Common myeloid progenitor, CD34-positive (primary cell): ENCODE measurements around the gene NDUFA3.

ENCODE experiments used
- CTCF ChIA-PET: fragments of 350-600 bp; sonication (Branson Sonifier 250); formaldehyde crosslinking; loops from one replicate; lab custom pipeline; 2021; ENCODE audit warnings: antibody characterized with exemption; lab: Charles Lee
- POLR2A ChIA-PET: fragments of 350-600 bp; sonication (Branson Sonifier 250); formaldehyde crosslinking; loops from one replicate; lab custom pipeline; 2021; ENCODE audit warnings: antibody characterized with exemption; lab: Charles Lee
- DNase-seq, 3 donors: peaks; one replicate each; pipeline versions ENCODE4 v3.0.0 to v3.0.0-alpha.2; 2013
- H3K27ac ChIP-seq, 2 experiments: 1 replicate in 1 of 2; 2 replicates in 1 of 2; pipeline ENCODE4 v1.7.0; 2013; ENCODE audit warnings: inconsistent platforms in 2 of 2, low read length in 2 of 2, mild to moderate bottlenecking in 2 of 2, low read depth in 1 of 2, moderate library complexity in 1 of 2; ENCODE audit not compliant: severe bottlenecking in 2 of 2, insufficient read depth in 1 of 2, poor library complexity in 1 of 2
- H3K27me3 ChIP-seq, 5 experiments: replicated peaks in 2 of 5; 1 replicate in 3 of 5; 2 replicates in 2 of 5; pipeline versions ENCODE4 v1.6.1 to v1.7.0; 2013; ENCODE audit warnings: low read length in 4 of 5, mild to moderate bottlenecking in 2 of 5, moderate library complexity in 2 of 5, inconsistent platforms in 1 of 5; ENCODE audit not compliant: insufficient read depth in 5 of 5, control insufficient read depth in 4 of 5
- H3K36me3 ChIP-seq, 4 experiments: 1 replicate in 2 of 4; 2 replicates in 2 of 4; pipeline versions ENCODE4 v1.6.1 to v1.7.0; 2013; ENCODE audit warnings: low read length in 3 of 4, control low read depth in 1 of 4, mild to moderate bottlenecking in 1 of 4; ENCODE audit not compliant: control insufficient read depth in 4 of 4, insufficient read depth in 4 of 4
- H3K4me1 ChIP-seq, 4 experiments: 1 replicate in 3 of 4; 2 replicates in 1 of 4; pipeline versions ENCODE4 v1.6.1 to v1.7.1; 2013; ENCODE audit warnings: low read length in 3 of 4, mild to moderate bottlenecking in 3 of 4, control low read depth in 1 of 4, inconsistent platforms in 1 of 4, moderate library complexity in 1 of 4; ENCODE audit not compliant: control insufficient read depth in 4 of 4, insufficient read depth in 4 of 4; ENCODE audit errors: control extremely low read depth in 1 of 4
- H3K4me3 ChIP-seq, 7 experiments: 1 replicate in 4 of 7; 2 replicates in 3 of 7; pipeline versions ENCODE4 v1.5.1 to v1.7.0; 2013; ENCODE audit warnings: mild to moderate bottlenecking in 7 of 7, low read length in 6 of 7, moderate library complexity in 6 of 7, inconsistent platforms in 2 of 7, low read depth in 2 of 7, control low read depth in 1 of 7; ENCODE audit not compliant: insufficient read depth in 4 of 7, control insufficient read depth in 1 of 7; ENCODE audit errors: extremely low read depth in 1 of 7
- H3K9me3 ChIP-seq, 5 experiments: 1 replicate in 4 of 5; 2 replicates in 1 of 5; pipeline versions ENCODE4 v1.6.1 to v1.7.1; 2013; ENCODE audit warnings: low read length in 4 of 5, mild to moderate bottlenecking in 2 of 5, inconsistent platforms in 1 of 5, low read depth in 1 of 5, moderate library complexity in 1 of 5; ENCODE audit not compliant: control insufficient read depth in 4 of 5, insufficient read depth in 2 of 5; ENCODE audit errors: control extremely low read depth in 1 of 5
- WGBS: methylation state at CpG from one replicate; pipeline ENCODE4 v1.1.5; 2013; ENCODE audit not compliant: insufficient coverage; 5-methylcytosine and 5-hydroxymethylcytosine counted together

Gene NDUFA3

DNA sequence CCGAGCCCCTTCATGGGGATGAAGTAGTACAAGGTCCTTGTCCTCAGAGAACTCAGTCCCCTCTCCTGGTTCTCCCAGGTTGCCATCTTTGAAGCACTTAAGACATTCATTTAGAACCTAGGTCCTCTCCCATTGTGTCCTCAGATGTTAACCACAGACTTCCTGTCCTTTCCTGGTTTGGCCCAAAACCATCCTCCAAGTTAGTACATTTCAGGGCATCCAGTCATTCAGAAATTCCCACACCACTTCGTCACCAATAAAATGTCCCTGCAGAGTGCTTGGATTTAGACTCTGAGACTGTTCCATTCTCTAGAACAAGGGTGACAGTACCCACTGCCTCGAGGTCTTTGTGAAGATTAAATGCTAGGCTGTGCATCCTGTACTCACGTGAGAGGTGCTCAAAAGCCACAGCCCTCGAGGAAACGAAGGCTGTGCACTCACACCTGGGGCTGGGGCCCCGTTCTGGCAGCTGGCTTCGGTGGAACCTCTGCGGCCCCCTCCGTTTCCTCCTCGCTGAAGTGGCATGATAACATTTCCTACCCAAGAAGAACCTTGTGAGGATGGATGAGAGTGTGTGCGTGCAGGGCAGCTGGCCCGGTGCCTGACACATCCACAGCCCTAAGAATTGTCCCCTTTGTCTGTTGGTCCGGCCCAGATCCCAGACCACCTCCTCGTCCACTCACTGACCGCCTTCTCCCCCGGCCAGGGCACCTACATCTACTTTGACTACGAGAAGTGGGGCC, 52.1 kb downstream of the NDUFA3 start:
- H3K4me3 ChIP-seq: no peak overlapping the region
- WGBS: 56% methylated on average over 17 of the region's 18 CpGs
- peaks cover 0 to 21% (median 14%) of the 10 kb centered on the region in 4 experiments for H3K4me1 ChIP-seq
- POLR2A ChIA-PET: interaction anchor here (1.2 kb wide), 1 partner anchor 13 kb away, joined by 3 read pairs; no protein-coding TSS in a partner anchor
- peaks cover 2 to 81% (median 61%) of the 10 kb centered on the region in 4 experiments for H3K36me3 ChIP-seq
- no peak overlapping the region for H3K27ac ChIP-seq
- no peaks in the 10 kb centered on the region for H3K9me3 ChIP-seq
- CTCF ChIA-PET: no interaction called here
- no peaks in the 10 kb centered on the region for H3K27me3 ChIP-seq
- peak in 2 of 3 donors; percentile 30 to 51 for DNase-seq

DNA sequence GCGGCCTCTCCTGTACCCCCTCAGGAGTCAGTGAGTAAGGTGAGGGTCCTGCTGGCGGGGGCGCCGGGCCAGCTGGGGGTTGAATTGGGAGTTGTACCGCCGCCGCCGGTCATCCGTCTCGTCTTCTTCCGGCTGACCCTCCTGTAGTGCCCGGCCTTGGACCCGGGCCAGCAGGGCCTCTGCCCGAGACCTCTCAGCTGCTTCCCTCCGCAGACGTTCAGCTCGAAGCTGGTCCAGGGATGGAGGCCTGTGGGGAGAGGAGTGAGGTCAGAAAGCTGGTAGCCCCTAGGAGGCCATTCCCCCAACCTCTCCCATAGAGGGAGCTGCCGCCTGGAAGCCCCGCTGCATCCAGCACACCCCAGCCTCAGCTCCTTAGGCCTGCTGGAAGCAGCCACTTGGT, 53.0 kb downstream of the NDUFA3 start:
- POLR2A ChIA-PET: interaction anchor here (1.2 kb wide), 1 partner anchor 14 kb away, joined by 3 read pairs; no protein-coding TSS in a partner anchor
- H3K4me1 ChIP-seq: peaks cover 3 to 29% (median 21%) of the 10 kb centered on the region in 4 experiments

DNA sequence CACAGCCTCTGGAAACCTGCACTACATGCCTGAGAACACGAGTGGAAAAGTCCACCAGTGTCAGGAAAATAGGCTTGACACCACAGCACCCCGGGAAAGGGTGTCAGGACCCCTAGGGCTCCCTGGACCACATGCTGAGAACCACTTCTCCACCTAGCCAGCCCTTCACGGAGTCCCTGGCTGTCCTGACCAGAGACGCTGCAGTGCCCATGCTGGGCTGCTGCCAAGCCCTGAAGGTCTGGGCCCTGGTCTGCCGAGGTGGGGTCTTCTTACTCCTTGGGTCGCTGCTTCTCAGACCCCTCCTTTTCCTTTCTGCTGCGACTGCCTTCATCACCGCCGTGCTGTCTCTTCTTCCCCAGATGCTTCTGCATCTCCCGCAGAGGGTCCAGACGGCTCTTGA, 53.8 kb downstream of the NDUFA3 start:
- peaks cover 2 to 67% (median 50%) of the 10 kb centered on the region in 4 experiments for H3K36me3 ChIP-seq
- H3K4me1 ChIP-seq: peaks cover 3 to 33% (median 26%) of the 10 kb centered on the region in 4 experiments
- ChIA-PET CTCF (interaction anchor here (1.1 to 1.6 kb wide), 3 partner anchors 11 to 13 kb away, joined by 3 to 5 read pairs (median 4); no protein-coding TSS in a partner anchor), POLR2A (no interaction called here)
- H3K9me3 ChIP-seq: no peaks in the 10 kb centered on the region
- 92% methylated on average over 9 of the region's 11 CpGs for WGBS
- no peak overlapping the region for H3K27ac ChIP-seq
- no peak for DNase-seq
- H3K4me3 ChIP-seq: no peak overlapping the region
- no peaks in the 10 kb centered on the region for H3K27me3 ChIP-seq

More for the DNA sequence above, 53.0 kb downstream of the NDUFA3 start:
- peaks cover 2 to 73% (median 56%) of the 10 kb centered on the region in 4 experiments for H3K36me3 ChIP-seq
- no peak overlapping the region for H3K4me3 ChIP-seq
- H3K27me3 ChIP-seq: no peaks in the 10 kb centered on the region
- no peaks in the 10 kb centered on the region for H3K9me3 ChIP-seq
- CTCF ChIA-PET: interaction anchor here (1.6 kb wide), 1 partner anchor 10 kb away, joined by 5 read pairs; no protein-coding TSS in a partner anchor
- no peak for DNase-seq
- 95% methylated on average over 13 of the region's 19 CpGs for WGBS
- H3K27ac ChIP-seq: no peak overlapping the region

DNA sequence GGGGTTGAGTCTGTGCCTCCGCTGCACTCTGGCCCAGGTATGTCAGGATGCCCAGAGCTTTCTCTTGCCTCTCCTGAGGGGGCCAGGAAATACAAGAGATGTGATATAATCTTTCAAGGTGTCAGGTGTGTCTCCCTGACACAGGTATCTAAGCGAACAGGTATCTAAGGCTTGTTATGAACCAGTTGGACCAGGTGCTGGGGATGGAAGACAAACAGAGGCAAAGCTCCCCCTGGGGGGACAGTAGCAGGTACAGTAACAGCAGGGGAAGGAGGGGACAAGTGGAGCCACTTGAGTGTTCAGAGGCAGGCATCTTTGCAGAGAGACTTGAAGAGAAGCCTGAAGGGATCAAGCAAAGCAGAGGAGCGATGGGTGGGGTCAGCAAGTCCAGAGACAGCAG, 54.3 kb downstream of the NDUFA3 start:
- H3K9me3 ChIP-seq: no peaks in the 10 kb centered on the region
- H3K27ac ChIP-seq: no peak overlapping the region
- 100% methylated on average over 3 of the region's 3 CpGs for WGBS
- H3K27me3 ChIP-seq: no peaks in the 10 kb centered on the region
- peaks cover 3 to 37% (median 29%) of the 10 kb centered on the region in 4 experiments for H3K4me1 ChIP-seq
- POLR2A ChIA-PET: no interaction called here
- no peak for DNase-seq
- CTCF ChIA-PET: interaction anchor here (1.1 to 1.6 kb wide), 4 partner anchors 11 to 18 kb away, joined by 3 to 5 read pairs (median 4); no protein-coding TSS in a partner anchor
- no peak overlapping the region for H3K4me3 ChIP-seq
- H3K36me3 ChIP-seq: peaks cover 2 to 62% (median 48%) of the 10 kb centered on the region in 4 experiments
